Upper lobe of right lung (tissue), 1 donor: ENCODE results near the gene CPM. TPM values are rescaled to one million over a fixed set of nuclear protein-coding genes. Genes with fewer than 3 reads are reported as not detected.

Experiments
- ATAC-seq: fragments of 200-7000 bp; cut with Tn5 transposase; one replicate; pipeline ENCODE4 v1.9.1; 2020; ENCODE audit warnings: mild to moderate bottlenecking, moderate library complexity
- DNase-seq: peaks from one replicate; pipeline ENCODE4 v3.0.0-alpha.2; 2020
- H3K27ac ChIP-seq: fragments of 200-600 bp; one replicate; pipeline ENCODE4 v1.8.0; 2022
- H3K27me3 ChIP-seq: fragments of 200-600 bp; one replicate; pipeline ENCODE4 v1.8.0; 2022; ENCODE audit warnings: mild to moderate bottlenecking
- H3K36me3 ChIP-seq: fragments of 200-600 bp; one replicate; pipeline ENCODE4 v1.8.0; 2022
- H3K4me1 ChIP-seq: fragments of 200-600 bp; one replicate; pipeline ENCODE4 v1.8.0; 2022
- H3K4me3 ChIP-seq: fragments of 200-600 bp; one replicate; pipeline ENCODE4 v1.8.0; 2022; ENCODE audit warnings: mild to moderate bottlenecking
- H3K9me3 ChIP-seq: fragments of 200-600 bp; one replicate; pipeline ENCODE4 v1.8.0; 2022
- CTCF ChIP-seq: fragments of 200-600 bp; IDR thresholded peaks from one replicate; pipeline ENCODE4 v1.8.0; 2022; ENCODE audit warnings: antibody characterized with exemption
- intact Hi-C: fragments of 100-400 bp; cut with DNase I; formaldehyde crosslinking; loops from one replicate; pipeline ENCODE4 v1.11.0; 2022
- total RNA-seq: library from RNA; stranded (reverse); fragmentation: NEBNext Ultra II Directional; extraction: Animal tissue kit (Norgen Biotek cat#: 25700); gene quantifications from one replicate; pipeline ENCODE4 v1.2.1, GENCODE V29; 2021
- donor health status: DM: no; HTN: yes; CAD: no; lungs with severe emphysema.

Gene CPM
- total RNA-seq, 1 donor from 2014 or later = 165 TPM

- Histone ChIP-seq H3K27me3 (no peaks in the 10 kb centered on the region), H3K27ac (no peak overlapping the region), H3K4me3 (no peak overlapping the region), H3K9me3 (no peaks in the 10 kb centered on the region), H3K4me1 (peaks cover 4% of the 10 kb centered on the region), H3K36me3 (no peaks in the 10 kb centered on the region)
- intact Hi-C loops = no loop called here
- DNase-seq (no peak), ATAC-seq (no peak)
- TF ChIP-seq CTCF = no peak
Observed at GRCh38 chr12:68959143-68959858, 26.3 kb upstream of the CPM start.

DNA sequence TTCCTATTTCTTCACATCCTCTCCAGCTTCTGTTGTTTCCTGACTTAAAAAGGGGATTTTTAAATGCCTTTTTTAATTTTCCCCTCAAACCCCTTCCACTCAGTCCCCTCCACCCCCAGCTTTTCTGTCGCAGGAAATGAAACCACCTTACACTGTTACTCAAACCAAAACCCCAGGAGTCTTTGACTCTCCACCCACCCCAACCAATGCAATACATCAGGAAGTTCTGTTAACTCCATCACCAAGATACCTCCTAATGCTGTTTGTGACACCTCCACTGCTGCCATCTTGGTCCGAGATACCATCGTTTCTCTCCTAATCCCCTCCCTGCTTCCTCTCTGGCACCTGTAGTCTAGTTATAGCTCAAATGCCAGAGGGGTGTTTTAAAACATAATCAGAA lies 25.4 kb upstream of the CPM start:
- H3K9me3 ChIP-seq = no peaks in the 10 kb centered on the region
- intact Hi-C loops = no loop called here
- DNase-seq = no peak
- H3K4me1 ChIP-seq = peaks cover 4% of the 10 kb centered on the region
- no peaks in the 10 kb centered on the region for H3K27me3 ChIP-seq
- no peak for TF ChIP-seq CTCF
- no peaks in the 10 kb centered on the region for H3K36me3 ChIP-seq
- H3K4me3 ChIP-seq = no peak overlapping the region
- H3K27ac ChIP-seq = no peak overlapping the region
- ATAC-seq = peak; percentile 48

DNA sequence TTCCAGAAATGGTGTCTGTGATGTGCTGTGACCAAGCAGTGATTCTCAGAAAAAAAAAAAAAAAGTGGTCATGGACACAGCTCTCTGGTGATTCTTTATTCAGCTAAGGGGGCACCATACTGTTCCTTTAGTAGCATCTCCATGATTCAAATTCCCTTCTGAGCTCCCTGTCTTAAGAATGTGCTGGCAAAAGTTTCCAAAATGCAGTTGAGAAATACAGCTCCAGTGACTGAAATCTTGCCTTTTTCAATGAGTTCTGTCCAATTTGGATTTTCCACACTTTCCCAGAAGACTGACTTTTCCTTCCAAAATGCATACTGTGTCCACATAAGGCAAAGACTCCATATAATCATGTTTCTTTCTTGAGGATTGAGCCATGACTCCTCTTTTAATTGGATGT lies 24.3 kb upstream of the CPM start:
- no peak for ATAC-seq
- no peak for DNase-seq
- Histone ChIP-seq H3K27me3 (no peaks in the 10 kb centered on the region), H3K36me3 (no peaks in the 10 kb centered on the region), H3K4me3 (no peak overlapping the region), H3K4me1 (no peaks in the 10 kb centered on the region), H3K9me3 (no peaks in the 10 kb centered on the region), H3K27ac (no peak overlapping the region)
- intact Hi-C loops = no loop called here
- TF ChIP-seq CTCF = no peak

DNA sequence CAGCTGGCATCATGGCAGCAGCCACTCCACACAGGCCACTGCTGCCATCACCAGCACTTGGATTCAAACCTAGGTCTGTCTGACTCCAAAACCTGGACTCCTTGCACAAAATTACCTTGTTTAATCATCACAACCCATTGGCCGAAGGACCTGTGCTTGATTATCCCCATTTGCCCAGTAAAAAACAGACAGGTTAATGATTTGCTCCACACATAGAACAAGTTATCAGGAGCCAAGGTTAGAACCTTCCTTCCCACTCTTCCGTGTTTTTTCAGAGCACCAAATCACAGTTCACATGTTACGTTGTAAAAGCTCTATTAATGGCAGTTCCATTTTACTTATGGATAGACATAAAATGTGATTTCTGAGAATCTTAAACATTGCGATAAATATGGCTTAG lies 23.5 kb upstream of the CPM start:
- no peak for ATAC-seq
- Histone ChIP-seq H3K36me3 (no peaks in the 10 kb centered on the region), H3K4me1 (peaks cover 2% of the 10 kb centered on the region), H3K4me3 (no peak overlapping the region), H3K9me3 (no peaks in the 10 kb centered on the region), H3K27ac (no peak overlapping the region), H3K27me3 (no peaks in the 10 kb centered on the region)
- no peak for TF ChIP-seq CTCF
- DNase-seq = no peak
- intact Hi-C loops = no loop called here

DNA sequence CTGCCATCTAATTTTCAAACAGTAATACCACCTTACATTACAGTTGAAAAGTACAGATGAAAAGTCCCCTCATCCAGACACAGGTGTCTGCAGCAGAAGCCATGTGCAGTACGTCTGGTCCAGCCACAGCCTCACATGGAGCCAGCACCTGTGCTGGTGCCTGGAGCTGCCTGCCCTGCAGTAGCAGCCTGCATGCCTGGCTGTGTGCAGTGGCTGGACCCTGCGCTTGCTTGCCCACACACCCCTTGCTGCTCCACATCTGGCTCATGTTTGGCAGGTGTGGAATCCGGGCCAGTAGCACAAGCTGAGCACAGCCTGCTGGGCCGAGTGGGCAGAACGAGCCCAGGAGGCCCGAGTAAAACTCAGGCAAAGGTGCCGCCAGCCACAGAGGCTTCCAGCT lies 21.8 kb upstream of the CPM start:
- H3K27me3 ChIP-seq = no peaks in the 10 kb centered on the region
- H3K36me3 ChIP-seq = no peaks in the 10 kb centered on the region
- ATAC-seq (no peak), DNase-seq (no peak)
- H3K9me3 ChIP-seq = no peaks in the 10 kb centered on the region
- intact Hi-C loops = no loop called here
- H3K4me1 ChIP-seq = peaks cover 9% of the 10 kb centered on the region
- no peak overlapping the region for H3K4me3 ChIP-seq
- TF ChIP-seq CTCF = no peak
- H3K27ac ChIP-seq = no peak overlapping the region

GRCh38 chr12:68953536-68953935 lies 20.6 kb upstream of the CPM start:
- intact Hi-C loops = no loop called here
- Histone ChIP-seq H3K9me3 (no peaks in the 10 kb centered on the region), H3K27me3 (no peaks in the 10 kb centered on the region), H3K4me3 (no peak overlapping the region), H3K27ac (no peak overlapping the region), H3K4me1 (peaks cover 9% of the 10 kb centered on the region), H3K36me3 (no peaks in the 10 kb centered on the region)
- ATAC-seq = no peak
- no peak for TF ChIP-seq CTCF
- no peak for DNase-seq
